ENCODE results near the gene SLC44A3. TPM values are rescaled to one million over a fixed set of nuclear protein-coding genes. Genes with fewer than 3 reads are reported as not detected.
A peak's percentile ranks its signal among the peaks of the same experiment; 100 is the strongest.

The SLC44A3 gene
- total and polyA plus RNA-seq, 2 of the 8 experiments (the other 6 are each of a cell fraction or from before 2014, with no cell fraction given) = 4.2 to 5.0 TPM

GRCh38 chr1:94792473-94793295, 27.5 kb upstream of the SLC44A3 start:
- Histone ChIP-seq H4K20me1 (replicated peaks in 1 of 2; ENCODE audit: control insufficient read depth in 1 of 2, insufficient read depth in 2 of 2, low read length in 2 of 2) (no peaks in the 10 kb centered on the region), H3K18ac (ENCODE audit: extremely low read depth, low read length) (no peak overlapping the region), H3K9ac (replicated peaks in 1 of 4; ENCODE audit: extremely low read depth in 1 of 4, low read depth in 3 of 4, low read length in 3 of 4) (no peak overlapping the region), H2BK15ac (ENCODE audit: low read length) (no peak overlapping the region), H3K4me3 (ENCODE audit: extremely low read depth in 1 of 4, insufficient read depth in 2 of 4, low read depth in 3 of 4, low read length in 4 of 4) (no peak overlapping the region), H3K36me3 (ENCODE audit: control insufficient read depth in 2 of 4, insufficient read depth in 4 of 4, low read length in 3 of 4) (no peaks in the 10 kb centered on the region), H3K23me2 (ENCODE audit: low read depth, low read length) (no peaks in the 10 kb centered on the region), H3K4ac (replicated peaks; ENCODE audit: insufficient read length, low read depth, low read length) (no peak overlapping the region), H4K91ac (replicated peaks; ENCODE audit: insufficient read length, low read length) (no peak overlapping the region), H3K79me2 (ENCODE audit: control insufficient read depth in 1 of 2, insufficient read depth in 2 of 2, low read length in 2 of 2) (no peaks in the 10 kb centered on the region), H4K8ac (ENCODE audit: extremely low read depth, insufficient read depth, low read length) (no peak overlapping the region), H4K5ac (ENCODE audit: insufficient read length, low read depth, low read length) (no peak overlapping the region), H2AFZ (ENCODE audit: low read length) (no peak overlapping the region), H2BK5ac (ENCODE audit: low read depth, low read length) (no peak overlapping the region), H2BK120ac (replicated peaks; ENCODE audit: low read depth, low read length) (no peak overlapping the region), H3K23ac (ENCODE audit: insufficient read length) (no peak overlapping the region), H3K4me2 (ENCODE audit: insufficient read depth in 1 of 2, low read depth in 2 of 2, low read length in 2 of 2) (no peak overlapping the region), H3K4me1 (replicated peaks in 1 of 4; ENCODE audit: control insufficient read depth in 3 of 4, insufficient read depth in 4 of 4, low read length in 3 of 4) (peaks cover 0 to 3% (median 0%) of the 10 kb centered on the region in 4 experiments; a peak in 1 of 7 replicates), H3K79me1 (ENCODE audit: low read depth, low read length) (no peaks in the 10 kb centered on the region), H3K27ac (ENCODE audit: low read depth, low read length) (no peak overlapping the region), H2BK12ac (ENCODE audit: low read depth, low read length) (no peak overlapping the region), H3K9me3 (ENCODE audit: insufficient read depth in 2 of 2, low read depth in 1 of 2, low read length in 1 of 2) (no peaks in the 10 kb centered on the region), H2BK20ac (ENCODE audit: low read length) (no peak overlapping the region), H3K14ac (ENCODE audit: insufficient read length) (no peak overlapping the region), H2AK5ac (ENCODE audit: low read depth, low read length) (no peak overlapping the region), H3K27me3 (replicated peaks in 1 of 4; ENCODE audit: control insufficient read depth in 3 of 4, extremely low read depth in 1 of 4, insufficient read depth in 3 of 4, low read length in 3 of 4) (no peaks in the 10 kb centered on the region), H3K56ac (replicated peaks; ENCODE audit: insufficient read length, low read depth, low read length) (no peak overlapping the region)
- FAIRE-seq = no peak
- POLR2A ChIA-PET (ENCODE audit: partially characterized antibody) = no interaction called here
- no peak for DNase-seq (ENCODE audit: low read depth in 1 of 2, low spot score in 2 of 2)
- 84% methylated on average over 5 of the region's 5 CpGs; no CpG with 5 or more reads in 1 of the 2 experiments for WGBS, 2 experiments (ENCODE audit: extremely low coverage in 1 of 2, insufficient coverage in 1 of 2, insufficient read length in 1 of 2, insufficient replicate concordance in 2 of 2, low coverage in 1 of 2, low lambda C conversion rate in 2 of 2, missing lambda C conversion rate in 1 of 2)
- TF ChIP-seq KDM4A (IDR thresholded peaks at IDR 0.05; ENCODE audit: low read depth, low read length, severe bottlenecking) (no peak), RAD21 (IDR thresholded peaks at IDR 0.05 in 1 of 2, conservative IDR thresholded peaks at IDR 0.05 in 1 of 2; ENCODE audit: low read depth in 2 of 2, low read length in 2 of 2) (0 out of 4 replicates have a peak, but pooled peaks of 1 of the 2 experiments have one; percentile 13)
- CTCF ChIA-PET (ENCODE audit: partially characterized antibody) = interaction anchor here (1.9 kb wide), 1 partner anchor 10 kb away, joined by 4 read pairs; no protein-coding TSS in a partner anchor

Data from H1 (cell line).